GOT3 (cell line): Measurements from ENCODE around the gene ABHD5.

Experiments
- DNase-seq: peaks from one replicate; lab custom pipeline; 2025; ENCODE audit warnings: mixed read lengths; lab: John Stamatoyannopoulos, UW

Gene ABHD5

GRCh38 chr3:43685921-43686320, 4.8 kb upstream of the ABHD5 start:
- no peak for DNase-seq

- no peak for DNase-seq
These were observed 4.4 kb upstream of the ABHD5 start for GRCh38 chr3:43686333-43686699.

- no peak for DNase-seq
These were observed 3.8 kb upstream of the ABHD5 start for GRCh38 chr3:43686700-43687498.

GRCh38 chr3:43687499-43687811, 3.3 kb upstream of the ABHD5 start:
- no peak for DNase-seq

GRCh38 chr3:43688245-43688650, 2.5 kb upstream of the ABHD5 start:
- no peak for DNase-seq

GRCh38 chr3:43689166-43689565, 1.6 kb upstream of the ABHD5 start:
- DNase-seq: no peak

GRCh38 chr3:43689766-43690399, 855 bp upstream of the ABHD5 start:
- DNase-seq: no peak

- no peak for DNase-seq
These were observed 620 bp downstream of the ABHD5 start for GRCh38 chr3:43691120-43691995.

GRCh38 chr3:43692085-43692855, 1.5 kb downstream of the ABHD5 start:
- DNase-seq: no peak

- DNase-seq: no peak
These were observed 2.2 kb downstream of the ABHD5 start for GRCh38 chr3:43692971-43693370.

- DNase-seq: no peak
These were observed 2.9 kb downstream of the ABHD5 start for GRCh38 chr3:43693594-43693993.

- no peak for DNase-seq
These were observed 4.7 kb downstream of the ABHD5 start for GRCh38 chr3:43695443-43695842.

- no peak for DNase-seq
These were observed 5.1 kb downstream of the ABHD5 start for GRCh38 chr3:43695863-43696262.

GRCh38 chr3:43696441-43696840, 5.7 kb downstream of the ABHD5 start:
- DNase-seq: no peak

- DNase-seq: no peak
These were observed 6.1 kb downstream of the ABHD5 start for GRCh38 chr3:43696881-43697280.

- no peak for DNase-seq
These were observed 9.1 kb downstream of the ABHD5 start for GRCh38 chr3:43699864-43700263.

GRCh38 chr3:43704697-43705096, 14.0 kb downstream of the ABHD5 start:
- DNase-seq: no peak

- DNase-seq: no peak
These were observed 15.6 kb downstream of the ABHD5 start for GRCh38 chr3:43706342-43706741.

- DNase-seq: no peak
These were observed 16.5 kb downstream of the ABHD5 start for GRCh38 chr3:43707266-43707665.

- DNase-seq: no peak
These were observed 17.3 kb downstream of the ABHD5 start for GRCh38 chr3:43707998-43708397.

- no peak for DNase-seq
These were observed 18.3 kb downstream of the ABHD5 start for GRCh38 chr3:43709022-43709421.

GRCh38 chr3:43710607-43711006, 19.9 kb downstream of the ABHD5 start:
- DNase-seq: no peak
